H1 (cell line): Measurements from ENCODE around the gene EIF4E2. TPM values are rescaled to one million over a fixed set of nuclear protein-coding genes. Genes with fewer than 3 reads are reported as not detected.

ENCODE experiments used
- CTCF ChIA-PET: fragments of 300-600 bp; sonication (Branson Sonifier 250); formaldehyde crosslinking; loops from one replicate; lab custom pipeline; 2021; ENCODE audit not compliant: partially characterized antibody; lab: Charles Lee
- POLR2A ChIA-PET: fragments of 300-600 bp; sonication (Branson Sonifier 250); formaldehyde crosslinking; loops from one replicate; lab custom pipeline; 2021; ENCODE audit warnings: inconsistent platforms; ENCODE audit not compliant: partially characterized antibody; lab: Charles Lee
- DNase-seq, 2 experiments: peaks; one replicate each; pipeline versions ENCODE4 v3.0.0 to v3.0.0-alpha.2; 2010 to 2022; ENCODE audit warnings: low spot score in 2 of 2, low read depth in 1 of 2, mixed read lengths in 1 of 2
- FAIRE-seq: peaks from 2 replicates; lab custom pipeline; 2011; peaks lifted over from hg19 to GRCh38; lab: Jason Lieb, UNC
- H2AFZ ChIP-seq: 2 replicates; pipeline ENCODE4 v1.8.1; 2012; ENCODE audit warnings: low read length, inconsistent platforms
- H2AK5ac ChIP-seq: 2 replicates; pipeline ENCODE4 v1.6.1; 2013; ENCODE audit warnings: low read depth, low read length
- H2BK120ac ChIP-seq: replicated peaks from 2 replicates; pipeline ENCODE3; 2013; ENCODE audit warnings: low read depth, low read length, inconsistent platforms
- H2BK12ac ChIP-seq: 2 replicates; pipeline ENCODE4 v1.6.1; 2013; ENCODE audit warnings: low read depth, low read length
- H2BK15ac ChIP-seq: 2 replicates; pipeline ENCODE4 v1.6.1; 2013; ENCODE audit warnings: low read length
- H2BK20ac ChIP-seq: 2 replicates; pipeline ENCODE4 v1.6.1; 2013; ENCODE audit warnings: low read length
- H2BK5ac ChIP-seq: 2 replicates; pipeline ENCODE4 v1.6.1; 2013; ENCODE audit warnings: low read depth, low read length
- H3K14ac ChIP-seq: 2 replicates; pipeline ENCODE4 v1.6.1; 2013; ENCODE audit warnings: inconsistent platforms; ENCODE audit not compliant: insufficient read length
- H3K18ac ChIP-seq: 2 replicates; pipeline ENCODE4 v1.6.1; 2013; ENCODE audit warnings: low read length; ENCODE audit errors: extremely low read depth
- H3K23ac ChIP-seq: 2 replicates; pipeline ENCODE4 v1.6.1; 2013; ENCODE audit warnings: inconsistent platforms; ENCODE audit not compliant: insufficient read length
- H3K23me2 ChIP-seq: 2 replicates; pipeline ENCODE4 v1.6.1; 2013; ENCODE audit warnings: low read depth, low read length
- H3K27ac ChIP-seq: 2 replicates; pipeline ENCODE4 v1.6.1; 2011; ENCODE audit warnings: low read depth, low read length, inconsistent platforms
- H3K27me3 ChIP-seq, 4 experiments: replicated peaks in 1 of 4; 1 replicate in 1 of 4; 2 replicates in 3 of 4; pipeline versions ENCODE4 v1.6.1 to v1.8.1; 2011 to 2013; ENCODE audit warnings: low read length in 3 of 4, mild to moderate bottlenecking in 3 of 4, inconsistent platforms in 2 of 4, mixed read lengths in 2 of 4, moderate library complexity in 1 of 4; ENCODE audit not compliant: control insufficient read depth in 3 of 4, insufficient read depth in 3 of 4; ENCODE audit errors: extremely low read depth in 1 of 4
- H3K36me3 ChIP-seq, 4 experiments: 2 replicates each; pipeline versions ENCODE4 v1.6.1 to v1.8.1; 2011 to 2013; ENCODE audit warnings: mild to moderate bottlenecking in 4 of 4, low read length in 3 of 4, moderate library complexity in 2 of 4, control low read depth in 1 of 4, inconsistent platforms in 1 of 4; ENCODE audit not compliant: insufficient read depth in 4 of 4, control insufficient read depth in 2 of 4
- H3K4ac ChIP-seq: replicated peaks from 2 replicates; pipeline ENCODE3; 2013; ENCODE audit warnings: low read length, low read depth, mixed read lengths, inconsistent platforms; ENCODE audit not compliant: insufficient read length
- H3K4me1 ChIP-seq, 4 experiments: replicated peaks in 1 of 4; 1 replicate in 1 of 4; 2 replicates in 3 of 4; pipeline versions ENCODE4 v1.6.1 to v1.8.1; 2011 to 2013; ENCODE audit warnings: low read length in 3 of 4, inconsistent platforms in 2 of 4, mixed read lengths in 1 of 4; ENCODE audit not compliant: insufficient read depth in 4 of 4, control insufficient read depth in 3 of 4
- H3K4me2 ChIP-seq, 2 experiments: 2 replicates each; pipeline versions ENCODE4 v1.6.1 to v1.8.1; 2011 to 2013; ENCODE audit warnings: low read depth in 2 of 2, low read length in 2 of 2, control low read depth in 1 of 2, inconsistent platforms in 1 of 2, mild to moderate bottlenecking in 1 of 2; ENCODE audit not compliant: insufficient read depth in 1 of 2
- H3K4me3 ChIP-seq, 4 experiments: fragments of 200-600, 300-600 bp in 1 of 4; sonication (generic), shearing (Covaris generic), sonication (Bioruptor Twin) in 1 of 4; 2 replicates each; pipeline versions ENCODE4 v1.5.1 to v1.8.1; 2011 to 2016; ENCODE audit warnings: low read length in 4 of 4, low read depth in 3 of 4, control low read depth in 2 of 4, inconsistent platforms in 2 of 4, mild to moderate bottlenecking in 2 of 4, mixed read lengths in 1 of 4, moderate library complexity in 1 of 4; ENCODE audit not compliant: insufficient read depth in 2 of 4; ENCODE audit errors: extremely low read depth in 1 of 4
- H3K56ac ChIP-seq: replicated peaks from 2 replicates; pipeline ENCODE3; 2013; ENCODE audit warnings: low read depth, mild to moderate bottlenecking, mixed read lengths, low read length, inconsistent platforms; ENCODE audit not compliant: insufficient read length
- H3K79me1 ChIP-seq: 2 replicates; pipeline ENCODE4 v1.6.1; 2013; ENCODE audit warnings: low read depth, low read length, control low read depth
- H3K79me2 ChIP-seq, 2 experiments: 2 replicates each; pipeline versions ENCODE4 v1.6.1 to v1.8.1; 2012 to 2013; ENCODE audit warnings: low read length in 2 of 2, mild to moderate bottlenecking in 2 of 2, inconsistent platforms in 1 of 2; ENCODE audit not compliant: insufficient read depth in 2 of 2, control insufficient read depth in 1 of 2
- H3K9ac ChIP-seq, 4 experiments: replicated peaks in 1 of 4; 1 replicate in 1 of 4; 2 replicates in 3 of 4; pipeline versions ENCODE4 v1.6.1 to v1.8.1; 2011 to 2013; ENCODE audit warnings: low read depth in 3 of 4, low read length in 3 of 4, control low read depth in 2 of 4, mild to moderate bottlenecking in 2 of 4, moderate library complexity in 2 of 4, inconsistent platforms in 1 of 4; ENCODE audit errors: extremely low read depth in 1 of 4
- H3K9me3 ChIP-seq, 2 experiments: 2 replicates each; pipeline versions ENCODE4 v1.6.1 to v1.8.1; 2012 to 2013; ENCODE audit warnings: mild to moderate bottlenecking in 2 of 2, moderate library complexity in 2 of 2, control low read depth in 1 of 2, inconsistent platforms in 1 of 2, low read depth in 1 of 2, low read length in 1 of 2, mixed read lengths in 1 of 2; ENCODE audit not compliant: insufficient read depth in 2 of 2
- H4K20me1 ChIP-seq, 2 experiments: replicated peaks in 1 of 2; 2 replicates each; pipeline versions ENCODE3 to v1.8.1; 2011 to 2013; ENCODE audit warnings: inconsistent platforms in 2 of 2, low read length in 2 of 2, mild to moderate bottlenecking in 1 of 2; ENCODE audit not compliant: insufficient read depth in 2 of 2, control insufficient read depth in 1 of 2
- H4K5ac ChIP-seq: 2 replicates; pipeline ENCODE4 v1.6.1; 2013; ENCODE audit warnings: low read length, low read depth, mixed read lengths, inconsistent platforms; ENCODE audit not compliant: insufficient read length
- H4K8ac ChIP-seq: 2 replicates; pipeline ENCODE4 v1.8.0; 2013; ENCODE audit warnings: mild to moderate bottlenecking, moderate library complexity, low read length, inconsistent platforms; ENCODE audit not compliant: insufficient read depth; ENCODE audit errors: extremely low read depth
- H4K91ac ChIP-seq: replicated peaks from 2 replicates; pipeline ENCODE3; 2013; ENCODE audit warnings: low read length, mixed read lengths, inconsistent platforms; ENCODE audit not compliant: insufficient read length
- BCL11A ChIP-seq, 2 experiments: IDR thresholded peaks; one replicate each; pipeline ENCODE4 v1.6.1; 2011; ENCODE audit warnings: low read depth in 2 of 2, low read length in 2 of 2, mild to moderate bottlenecking in 2 of 2
- CBX5 ChIP-seq: fragments of 300-800, 300-1000 bp; sonication (generic); IDR thresholded peaks from 2 replicates; pipeline ENCODE4 v1.7.1; 2016; ENCODE audit warnings: antibody characterized with exemption, low read length, low read depth
- EGR1 ChIP-seq: IDR thresholded peaks from 2 replicates; pipeline ENCODE4 v1.6.1; 2011; ENCODE audit warnings: low read depth, low read length, borderline replicate concordance
- EZH2 ChIP-seq: fragments of 200-600 bp; sonication (generic); IDR thresholded peaks from 2 replicates; pipeline ENCODE4 v1.7.1; 2012; ENCODE audit warnings: low read depth, mild to moderate bottlenecking, moderate library complexity, low read length, inconsistent platforms; ENCODE audit not compliant: severe bottlenecking
- JUND ChIP-seq: IDR thresholded peaks from 2 replicates; pipeline ENCODE4 v1.6.1; 2011; ENCODE audit warnings: mild to moderate bottlenecking, improper control_type of control experiment, low read length
- KDM4A ChIP-seq: IDR thresholded peaks from one replicate; pipeline ENCODE4 v1.7.1; 2012; ENCODE audit warnings: low read depth, mild to moderate bottlenecking, moderate library complexity, low read length, inconsistent platforms; ENCODE audit not compliant: severe bottlenecking
- MAFK ChIP-seq: IDR thresholded peaks from 2 replicates; pipeline ENCODE4 v1.6.1; 2012; ENCODE audit warnings: low read depth, mild to moderate bottlenecking, improper control_type of control experiment, low read length
- RAD21 ChIP-seq, 2 experiments: IDR thresholded peaks in 1 of 2; conservative IDR thresholded peaks in 1 of 2; 2 replicates each; pipeline ENCODE4 v1.6.1; 2011; ENCODE audit warnings: low read depth in 2 of 2, low read length in 2 of 2, improper control_type of control experiment in 1 of 2, inconsistent platforms in 1 of 2, mild to moderate bottlenecking in 1 of 2, moderate library complexity in 1 of 2
- TAF7 ChIP-seq: optimal IDR thresholded peaks from 2 replicates; pipeline ENCODE3; 2011; ENCODE audit warnings: low read depth, mild to moderate bottlenecking, inconsistent platforms, low read length, moderate library complexity, borderline replicate concordance
- WGBS, 2 experiments: shearing (Covaris generic) in 1 of 2; methylation state at CpG; one replicate each; pipeline versions ENCODE4 v1.1.6 to v1.1.7; 2013 to 2015; ENCODE audit warnings: low lambda C conversion rate in 2 of 2, mixed read lengths in 2 of 2, inconsistent platforms in 1 of 2, low coverage in 1 of 2, missing lambda C conversion rate in 1 of 2; ENCODE audit not compliant: insufficient replicate concordance in 2 of 2, insufficient coverage in 1 of 2, insufficient read length in 1 of 2; ENCODE audit errors: extremely low coverage in 1 of 2, missing lambda C conversion rate in 1 of 2; 5-methylcytosine and 5-hydroxymethylcytosine counted together
- polyA plus RNA-seq, 7 experiments: library from polyadenylated mRNA; depleted of rRNA in 3 of 7; stranded (reverse) in 5 of 7; unstranded in 2 of 7; fragments of >200 nt in 5 of 7; fragments of 200-250 nt in 2 of 7; gene quantifications; 1 replicate in 5 of 7; 2 replicates in 1 of 7; 4 replicates in 1 of 7; pipeline versions ENCODE4 v1.2.1 to v1.2.3, GENCODE V29; 2011 to 2013; ENCODE audit warnings: missing spikeins in 2 of 7, mixed read lengths in 2 of 7
- total RNA-seq: library from RNA; stranded (reverse); fragmentation: NEBNext Ultra II Directional; extraction: Animal tissue kit (Norgen Biotek cat#: 25700); gene quantifications from 2 replicates; pipeline ENCODE4 v1.2.1, GENCODE V29; 2021
- TF ChIP-seq, protein P1 (sequence below): IDR thresholded peaks from 2 replicates; pipeline ENCODE4 v1.6.1; 2012; ENCODE audit warnings: inconsistent platforms

The EIF4E2 gene
- total and polyA plus RNA-seq, 2 of the 8 experiments (the other 6 are each of a cell fraction or from before 2014, with no cell fraction given) = 39.4 to 114 TPM

DNA sequence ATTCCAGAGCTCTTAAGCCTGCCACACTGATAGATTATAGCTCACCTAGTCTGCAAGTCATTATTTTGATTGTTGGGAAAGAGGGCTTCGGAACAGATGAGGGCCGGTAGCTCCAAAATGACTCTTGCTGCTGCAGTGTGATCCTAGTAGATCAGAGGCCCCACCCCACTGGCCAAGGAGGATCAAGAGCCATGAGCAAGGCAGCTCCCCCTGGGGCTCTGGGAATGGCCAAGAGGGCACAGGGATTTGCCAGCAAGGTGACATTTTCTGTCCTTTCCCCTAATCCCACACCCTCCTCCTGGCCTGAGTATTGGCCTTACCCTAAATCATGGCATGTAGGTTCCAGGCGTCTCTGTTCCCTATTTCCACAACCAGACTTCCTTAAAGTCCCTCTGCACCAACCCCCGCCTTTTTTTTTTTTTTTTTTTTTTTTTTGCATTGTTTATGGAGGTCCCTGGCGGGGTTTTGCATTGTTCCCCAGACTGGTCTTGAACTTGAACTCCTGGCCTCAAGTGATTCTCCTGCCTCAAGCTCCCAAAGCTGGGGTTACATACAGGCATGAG lies 36.5 kb downstream of the EIF4E2 start:
- Histone ChIP-seq H2AK5ac (no peak overlapping the region), H3K23ac (no peak overlapping the region), H3K4me2 (no peak overlapping the region), H4K5ac (no peak overlapping the region), H3K56ac (no peak overlapping the region), H3K27ac (no peak overlapping the region), H2BK15ac (no peak overlapping the region), H2BK120ac (no peak overlapping the region), H3K23me2 (no peaks in the 10 kb centered on the region), H3K36me3 (peaks cover 0 to 4% (median 0%) of the 10 kb centered on the region in 4 experiments; a peak in 4 of 8 replicates), H3K14ac (no peak overlapping the region), H2BK12ac (no peak overlapping the region), H3K9ac (no peak overlapping the region), H2BK5ac (no peak overlapping the region), H4K91ac (no peak overlapping the region), H4K20me1 (peaks cover 0 to 1% of the 10 kb centered on the region in 2 experiments), H3K79me2 (no peaks in the 10 kb centered on the region), H3K79me1 (no peaks in the 10 kb centered on the region; the same call in none of the 2 replicates), H3K4ac (no peak overlapping the region), H2AFZ (no peak overlapping the region), H3K4me3 (no peak overlapping the region), H3K27me3 (no peaks in the 10 kb centered on the region), H3K9me3 (no peaks in the 10 kb centered on the region), H3K18ac (no peak overlapping the region), H4K8ac (no peak overlapping the region), H2BK20ac (no peak overlapping the region), H3K4me1 (peaks cover 0 to 9% (median 0%) of the 10 kb centered on the region in 4 experiments; a peak in 2 of 7 replicates)
- no peak for DNase-seq
- CTCF ChIA-PET = interaction anchor here (0.8 to 1.5 kb wide), 4 partner anchors 9 to 81 kb away, joined by 3 to 6 read pairs (median 4); no protein-coding TSS in a partner anchor
- no peak for FAIRE-seq
- 79% methylated on average over 4 of the region's 5 CpGs; no CpG with 5 or more reads in 1 of the 2 experiments for WGBS, 2 experiments
- TF ChIP-seq, protein P1, sequence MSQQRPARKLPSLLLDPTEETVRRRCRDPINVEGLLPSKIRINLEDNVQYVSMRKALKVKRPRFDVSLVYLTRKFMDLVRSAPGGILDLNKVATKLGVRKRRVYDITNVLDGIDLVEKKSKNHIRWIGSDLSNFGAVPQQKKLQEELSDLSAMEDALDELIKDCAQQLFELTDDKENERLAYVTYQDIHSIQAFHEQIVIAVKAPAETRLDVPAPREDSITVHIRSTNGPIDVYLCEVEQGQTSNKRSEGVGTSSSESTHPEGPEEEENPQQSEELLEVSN = no peak
- TF ChIP-seq JUND = no peak
- TF ChIP-seq MAFK = no peak
- TF ChIP-seq BCL11A (IDR thresholded peaks at IDR 0.05; ENCODE audit: low read depth in 2 of 2, low read length in 2 of 2) = no peak
- no peak for TF ChIP-seq TAF7
- TF ChIP-seq EZH2 = no peak
- TF ChIP-seq KDM4A = no peak
- TF ChIP-seq RAD21 (IDR thresholded peaks at IDR 0.05 in 1 of 2, conservative IDR thresholded peaks at IDR 0.05 in 1 of 2; ENCODE audit: low read depth in 2 of 2, low read length in 2 of 2) = no peak
- TF ChIP-seq EGR1 = no peak
- TF ChIP-seq CBX5 = no peak
- POLR2A ChIA-PET = interaction anchor here (0.6 to 1.4 kb wide), 4 partner anchors 16 to 37 kb away, joined by 3 to 4 read pairs (median 3); partner anchors contain the start of genes EIF4E2 and TIGD1
